ENCODE results near the gene WRAP73. TPM values are rescaled to one million over a fixed set of nuclear protein-coding genes. Genes with fewer than 3 reads are reported as not detected.

Gene WRAP73, protein sequence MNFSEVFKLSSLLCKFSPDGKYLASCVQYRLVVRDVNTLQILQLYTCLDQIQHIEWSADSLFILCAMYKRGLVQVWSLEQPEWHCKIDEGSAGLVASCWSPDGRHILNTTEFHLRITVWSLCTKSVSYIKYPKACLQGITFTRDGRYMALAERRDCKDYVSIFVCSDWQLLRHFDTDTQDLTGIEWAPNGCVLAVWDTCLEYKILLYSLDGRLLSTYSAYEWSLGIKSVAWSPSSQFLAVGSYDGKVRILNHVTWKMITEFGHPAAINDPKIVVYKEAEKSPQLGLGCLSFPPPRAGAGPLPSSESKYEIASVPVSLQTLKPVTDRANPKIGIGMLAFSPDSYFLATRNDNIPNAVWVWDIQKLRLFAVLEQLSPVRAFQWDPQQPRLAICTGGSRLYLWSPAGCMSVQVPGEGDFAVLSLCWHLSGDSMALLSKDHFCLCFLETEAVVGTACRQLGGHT
- 10 to 100 TPM; 19.0 to 21.9 (median 21.9) TPM for polyA plus RNA-seq (ENCODE audit: insufficient read length in 3 of 3)
- long read RNA-seq, donor 1, transcript WRAP73-201 (12 exons, 1,665 nt) = major isoform, 7 of 17 reads
- long read RNA-seq, donor 1, partial matches to known transcripts = 9 of 17 reads
- long read RNA-seq, donor 1, other reads (novel, unspliced or antisense) = 0 of 17 reads
- long read RNA-seq, donor 2, transcript WRAP73-201 (12 exons, 1,665 nt) = major isoform, 13 of 25 reads
- long read RNA-seq, donor 2, partial matches to known transcripts = 11 of 25 reads
- long read RNA-seq, donor 2, other reads (novel, unspliced or antisense) = 0 of 25 reads
- long read RNA-seq, donor 3, transcript WRAP73-201 (12 exons, 1,665 nt) = major isoform, 10 of 22 reads
- long read RNA-seq, donor 3, partial matches to known transcripts = 9 of 22 reads
- long read RNA-seq, donor 3, other reads (novel, unspliced or antisense) = 0 of 22 reads
- long read RNA-seq, donor 4, transcript WRAP73-201 (12 exons, 1,665 nt) = major isoform, 10 of 24 reads
- long read RNA-seq, donor 4, partial matches to known transcripts = 14 of 24 reads
- long read RNA-seq, donor 4, other reads (novel, unspliced or antisense) = 0 of 24 reads
- long read RNA-seq, donor 5, transcript WRAP73-201 (12 exons, 1,665 nt) = major isoform, 6 of 14 reads
- long read RNA-seq, donor 5, partial matches to known transcripts = 6 of 14 reads
- long read RNA-seq, donor 5, other reads (novel, unspliced or antisense) = 0 of 14 reads
- long read RNA-seq, donor 6, partial matches to known transcripts = 6 of 13 reads
- long read RNA-seq, donor 6, other reads (novel, unspliced or antisense) = 0 of 13 reads
- long read RNA-seq, donor 7, transcript WRAP73-201 (12 exons, 1,665 nt) = major isoform, 10 of 30 reads
- long read RNA-seq, donor 7, partial matches to known transcripts = 16 of 30 reads
- long read RNA-seq, donor 7, other reads (novel, unspliced or antisense) = 0 of 30 reads
- long read RNA-seq, donor 8, partial matches to known transcripts = 8 of 11 reads
- long read RNA-seq, donor 8, other reads (novel, unspliced or antisense) = 0 of 11 reads
- long read RNA-seq, donor 9, transcript WRAP73-201 (12 exons, 1,665 nt) = major isoform, 9 of 27 reads
- long read RNA-seq, donor 9, partial matches to known transcripts = 18 of 27 reads
- long read RNA-seq, donor 9, other reads (novel, unspliced or antisense) = 0 of 27 reads
- long read RNA-seq, donor 10, transcript WRAP73-201 (12 exons, 1,665 nt) = major isoform, 6 of 25 reads
- long read RNA-seq, donor 10, partial matches to known transcripts = 19 of 25 reads
- long read RNA-seq, donor 10, other reads (novel, unspliced or antisense) = 0 of 25 reads
- long read RNA-seq, donor 11, partial matches to known transcripts = 0 of 5 reads
- long read RNA-seq, donor 11, other reads (novel, unspliced or antisense) = 0 of 5 reads
- long read RNA-seq, donor 12, transcript WRAP73-201 (12 exons, 1,665 nt) = major isoform, 9 of 23 reads
- long read RNA-seq, donor 12, partial matches to known transcripts = 10 of 23 reads
- long read RNA-seq, donor 12, other reads (novel, unspliced or antisense) = 0 of 23 reads
- long read RNA-seq, donor 13, partial matches to known transcripts = 7 of 12 reads
- long read RNA-seq, donor 13, other reads (novel, unspliced or antisense) = 0 of 12 reads
- long read RNA-seq, donor 14 = 0 reads
- long read RNA-seq, donor 15, transcript WRAP73-201 (12 exons, 1,665 nt) = major isoform, 5 of 124 reads
- long read RNA-seq, donor 15, partial matches to known transcripts = 118 of 124 reads
- long read RNA-seq, donor 15, other reads (novel, unspliced or antisense) = 0 of 124 reads
- long read RNA-seq, donor 16, transcript WRAP73-201 (12 exons, 1,665 nt) = major isoform, 8 of 26 reads
- long read RNA-seq, donor 16, partial matches to known transcripts = 15 of 26 reads
- long read RNA-seq, donor 16, other reads (novel, unspliced or antisense) = 0 of 26 reads

DNA sequence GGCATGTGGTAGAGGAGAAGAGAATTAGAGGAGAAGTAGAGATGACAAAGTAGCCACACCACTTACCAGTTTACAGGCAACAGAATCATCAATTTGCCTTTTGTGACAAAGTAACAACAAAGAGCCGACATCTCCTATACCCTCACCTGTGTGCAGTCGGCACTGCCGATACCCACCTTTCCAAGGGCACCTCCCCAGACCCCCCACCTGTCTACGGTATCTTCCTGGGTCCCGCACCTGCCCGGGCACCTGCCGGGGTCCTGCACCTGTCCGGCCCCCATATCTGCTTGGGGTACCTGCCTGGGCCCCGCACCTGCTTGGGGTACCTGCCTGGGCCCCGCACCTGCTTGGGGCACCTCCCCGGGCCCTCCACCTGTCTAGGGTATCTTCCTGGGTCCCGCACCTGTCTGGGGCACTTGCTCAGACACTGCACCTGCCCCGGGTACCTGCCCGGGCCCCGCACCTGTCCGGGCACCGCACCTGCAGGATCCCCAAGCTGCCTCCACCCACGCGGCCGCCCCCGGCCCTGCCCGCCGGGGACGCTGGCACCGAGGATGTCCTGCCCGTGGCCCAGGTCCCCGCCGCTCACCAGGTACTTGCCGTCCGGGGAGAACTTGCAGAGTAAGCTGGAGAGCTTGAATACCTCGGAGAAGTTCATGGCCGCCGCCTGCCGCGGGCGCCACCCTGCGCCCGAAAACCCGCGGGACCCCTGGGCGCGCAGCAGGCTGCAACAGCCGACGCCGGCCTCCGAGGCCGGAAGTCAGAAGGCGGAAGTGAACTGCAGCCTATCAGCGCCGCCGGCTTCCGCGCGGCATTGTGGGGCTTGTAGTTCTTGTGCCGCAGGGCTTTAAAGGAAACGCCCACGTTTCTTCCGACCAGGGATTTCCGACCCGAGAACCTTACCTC lies at the start of gene WRAP73:
Gene WRAP73 (minus strand): TSS at position 762 of the 906 bp plus-strand sequence. CDS start 104 bp downstream, at position 658.
- peak; percentile 92 for DNase-seq

DNA sequence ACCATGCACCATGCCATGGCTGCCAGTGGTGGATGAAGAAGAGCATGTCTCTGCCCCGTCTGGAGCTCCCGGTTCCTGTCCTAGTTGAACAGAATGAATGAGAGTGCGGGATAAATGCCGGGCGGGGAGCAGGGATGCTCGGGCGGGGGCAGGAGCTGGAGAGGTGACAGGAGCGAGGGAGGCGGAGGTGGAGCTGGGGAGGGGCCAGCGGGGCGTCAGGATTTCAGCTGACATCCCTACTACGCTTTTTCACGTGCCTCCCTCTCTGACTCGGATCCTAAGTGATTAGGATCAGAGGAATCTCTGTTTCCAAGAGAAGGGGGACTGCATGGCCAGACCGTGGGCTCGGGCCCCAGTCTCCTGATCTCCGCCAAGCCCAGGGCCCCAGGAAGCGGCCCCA lies 49.7 kb upstream of the WRAP73 start:
- no peak for DNase-seq

DNA sequence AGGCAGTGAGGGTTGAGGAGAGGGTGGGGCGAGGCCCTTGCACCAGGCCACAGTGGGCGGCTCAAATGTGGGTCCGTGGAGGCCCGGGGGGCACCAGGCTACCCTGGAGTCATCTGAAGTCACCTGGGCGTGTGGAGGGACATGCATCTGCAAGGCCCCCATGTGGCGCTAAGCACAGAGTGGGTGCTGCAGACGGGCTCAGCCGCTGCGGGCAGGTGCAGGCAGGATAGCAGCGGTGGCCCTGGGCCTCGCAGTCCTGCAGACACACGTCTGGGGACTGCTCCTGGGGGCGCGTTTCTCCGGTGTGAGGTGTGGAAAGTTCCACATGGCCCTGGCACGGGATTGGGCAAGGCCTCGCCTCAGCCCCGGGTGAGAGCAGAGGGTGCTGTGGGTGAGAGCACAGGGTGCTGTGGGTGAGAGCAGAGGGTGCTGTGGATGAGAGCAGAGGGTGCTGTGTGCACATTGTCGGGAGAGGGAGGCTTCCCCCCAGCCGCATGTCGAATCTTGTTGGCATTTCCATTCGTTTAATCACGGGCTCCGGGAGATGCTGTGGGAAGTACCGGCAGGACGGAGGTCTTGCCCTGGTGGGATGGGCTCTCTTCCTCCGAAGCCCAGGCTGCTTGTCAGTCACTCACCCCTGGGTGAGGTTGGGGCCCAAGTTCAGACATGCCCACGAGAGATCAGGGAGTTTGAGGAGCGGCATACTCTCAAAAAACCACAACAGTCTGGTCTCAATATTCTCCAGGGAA lies 48.9 kb upstream of the WRAP73 start:
- DNase-seq = no peak

DNA sequence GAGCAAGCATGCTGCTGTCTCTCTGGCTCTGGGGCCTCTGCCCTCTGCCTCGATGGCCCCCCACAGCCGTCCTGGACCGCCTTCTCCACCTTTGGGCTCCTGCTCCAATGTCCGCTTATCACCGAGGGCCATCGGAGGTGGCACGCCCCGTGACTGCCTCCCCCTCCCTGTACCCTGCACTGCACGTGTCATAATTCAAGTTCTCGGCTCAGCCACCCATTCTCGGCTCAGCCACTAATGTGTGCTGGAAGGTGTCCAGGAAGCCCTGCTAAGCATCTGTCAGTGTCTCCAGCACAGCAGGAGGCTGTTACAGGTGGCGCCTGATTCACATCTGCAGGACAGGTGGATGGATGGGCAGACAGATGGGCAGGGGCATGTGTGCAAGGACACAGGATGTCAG lies 47.9 kb upstream of the WRAP73 start:
- DNase-seq = no peak

DNA sequence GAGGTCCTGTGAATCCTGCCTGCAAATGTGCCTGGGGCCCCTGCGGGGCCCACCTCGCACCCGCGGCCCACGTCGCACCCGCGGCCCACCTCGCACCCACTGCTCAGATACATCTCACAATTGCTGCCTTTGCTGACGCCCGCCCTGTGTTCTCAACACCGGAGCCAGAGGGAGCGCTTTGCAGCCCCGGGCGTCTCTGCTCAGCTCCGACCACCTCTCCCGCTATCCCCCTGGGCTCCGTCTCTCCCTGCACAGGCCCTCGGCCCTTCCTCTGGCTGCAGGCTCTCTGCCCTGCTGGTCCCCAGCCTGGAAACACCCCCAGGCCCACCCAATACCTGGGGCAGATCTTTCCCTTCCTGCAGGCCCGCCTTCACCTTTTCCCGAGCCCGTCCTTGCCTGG lies 47.2 kb upstream of the WRAP73 start:
- no peak for DNase-seq

DNA sequence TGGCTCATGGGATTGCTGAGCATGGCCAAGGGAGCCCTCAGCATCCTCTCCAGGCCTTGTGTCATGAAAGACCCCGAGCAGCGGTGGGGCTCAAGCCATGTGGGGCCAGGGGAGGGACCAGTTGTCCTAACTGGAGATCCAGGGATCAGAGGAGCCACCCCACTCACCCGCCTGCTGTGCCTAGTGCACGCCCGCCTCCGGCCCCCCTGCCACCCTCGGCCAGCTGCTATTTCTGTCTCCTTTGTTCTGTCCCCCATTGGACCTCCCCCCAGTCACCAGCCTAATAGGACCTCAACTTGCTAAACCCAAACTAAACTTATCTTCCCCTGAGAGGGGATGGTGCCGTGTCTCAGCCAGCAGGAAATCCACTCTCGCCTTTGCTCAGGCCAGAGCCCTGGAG lies 46.8 kb upstream of the WRAP73 start:
- no peak for DNase-seq

DNA sequence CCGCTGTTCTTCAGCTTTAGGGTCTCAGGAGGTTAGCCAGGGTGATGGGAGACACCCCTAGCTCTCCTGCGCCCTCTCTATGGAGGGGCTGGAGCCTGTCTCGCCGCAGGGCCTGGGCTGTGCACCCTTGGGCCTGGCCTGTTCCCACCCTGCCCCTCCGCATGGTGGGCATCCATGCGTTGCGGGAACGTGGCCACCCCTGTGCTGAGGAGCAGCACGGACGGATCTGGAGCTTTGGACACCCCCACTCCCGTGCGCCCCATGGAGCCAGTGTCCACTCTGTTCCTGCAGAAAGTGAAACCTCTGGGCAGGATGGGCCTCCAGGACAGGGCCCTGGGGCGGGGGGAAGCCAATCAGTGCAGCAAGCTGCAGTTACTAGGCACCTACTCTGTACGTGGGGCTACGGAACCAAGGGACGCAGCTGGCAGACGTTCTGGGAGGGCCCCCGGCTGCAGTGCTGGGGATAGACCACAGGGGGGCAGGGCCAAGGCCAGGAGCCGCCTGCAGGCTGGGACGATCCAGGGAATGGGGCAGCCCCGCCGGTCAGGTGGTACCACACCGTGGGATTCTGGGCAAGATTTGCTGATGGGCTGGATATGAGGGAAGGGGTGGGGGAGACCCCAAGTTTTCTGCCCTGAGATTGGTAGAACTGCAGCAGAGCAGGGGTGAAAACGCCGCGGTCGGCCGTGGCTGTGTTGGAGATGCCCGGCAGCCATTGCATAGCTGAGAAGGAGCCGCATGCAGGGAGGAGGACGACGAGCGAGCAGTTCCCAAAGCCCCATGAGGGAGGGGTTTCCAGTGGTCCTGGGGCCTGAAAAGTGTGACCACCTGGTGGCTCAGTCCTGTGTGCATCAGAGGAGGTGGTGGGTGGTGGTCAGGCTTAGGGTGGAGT lies 45.7 kb upstream of the WRAP73 start:
- no peak for DNase-seq

DNA sequence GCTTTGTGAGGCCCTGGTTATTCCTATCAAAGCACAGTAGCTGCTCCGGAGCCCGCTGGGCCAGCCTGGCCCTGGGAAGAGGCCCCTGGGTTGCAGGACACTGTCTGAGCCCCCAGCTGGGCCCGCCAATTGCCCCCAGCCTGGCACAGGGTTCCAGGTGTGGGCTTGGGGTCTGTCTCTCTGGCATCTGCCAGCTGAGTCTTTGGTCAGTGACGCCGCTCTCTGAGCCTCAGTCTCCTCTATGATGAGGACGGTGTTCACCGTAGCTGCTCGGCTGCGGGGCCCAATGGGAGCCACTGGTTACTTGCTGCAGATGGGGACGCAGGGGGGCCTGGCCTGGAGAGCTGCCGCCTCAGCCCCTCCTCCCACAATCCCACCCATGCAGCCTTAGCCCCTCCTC lies 43.4 kb upstream of the WRAP73 start:
- DNase-seq = no peak

DNA sequence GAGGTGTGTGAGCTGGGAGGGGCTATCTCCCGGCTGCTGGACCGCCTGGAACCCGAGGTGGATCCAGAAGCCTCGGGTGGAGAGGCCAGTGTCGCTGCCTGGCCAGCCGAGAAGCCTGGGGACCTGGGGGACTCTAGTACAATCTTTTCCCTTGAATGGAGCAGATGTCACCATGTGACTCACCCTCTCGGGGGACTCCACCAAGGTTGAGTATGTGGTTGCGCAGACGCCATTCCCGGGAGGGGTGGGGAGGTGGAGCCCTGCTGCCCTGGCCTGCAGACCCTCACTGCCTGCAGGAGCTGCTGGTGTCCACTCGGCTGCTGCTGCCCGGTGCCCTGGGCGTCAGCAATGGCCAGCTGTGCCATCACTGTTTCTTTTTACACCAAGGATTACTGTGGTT lies 42.7 kb upstream of the WRAP73 start:
- DNase-seq = no peak

DNA sequence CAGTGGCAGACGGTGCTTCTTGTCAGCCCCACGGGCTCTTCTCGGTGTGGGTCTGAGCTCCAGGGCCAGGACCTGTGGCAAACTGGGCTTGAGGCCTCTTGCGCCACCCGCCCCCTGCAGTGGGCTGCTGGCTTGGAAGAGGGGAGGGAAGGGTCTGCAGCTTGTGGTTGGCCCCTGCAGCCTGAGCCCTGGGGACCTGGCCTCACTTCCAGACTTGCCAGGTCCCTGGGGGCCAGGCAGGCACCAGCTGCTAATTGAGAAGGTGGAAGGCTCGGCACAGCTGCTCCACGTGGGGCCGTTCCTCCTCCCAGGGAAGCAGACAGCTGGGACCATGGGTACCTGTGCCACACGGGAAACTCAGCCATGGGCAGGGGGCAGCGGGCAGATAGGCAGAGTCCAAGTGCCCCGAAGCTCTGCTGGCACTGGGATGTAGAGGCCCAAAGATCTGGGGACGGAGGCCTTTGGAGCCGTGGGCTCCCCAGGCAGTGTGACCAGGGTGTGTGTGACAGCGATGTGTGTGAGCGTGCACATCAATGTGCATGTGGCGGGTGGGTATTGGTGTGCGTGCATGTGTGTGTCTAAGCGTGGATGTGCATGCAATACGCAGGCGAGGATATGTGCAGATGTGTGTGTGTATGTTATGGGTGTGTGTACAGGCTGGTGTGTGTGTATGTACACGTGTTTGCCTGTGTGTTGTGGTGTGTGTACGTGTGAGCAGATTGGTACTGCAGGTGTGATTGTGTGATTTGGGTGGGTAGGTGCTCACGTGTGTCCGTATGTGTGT lies 41.7 kb upstream of the WRAP73 start:
- no peak for DNase-seq

DNA sequence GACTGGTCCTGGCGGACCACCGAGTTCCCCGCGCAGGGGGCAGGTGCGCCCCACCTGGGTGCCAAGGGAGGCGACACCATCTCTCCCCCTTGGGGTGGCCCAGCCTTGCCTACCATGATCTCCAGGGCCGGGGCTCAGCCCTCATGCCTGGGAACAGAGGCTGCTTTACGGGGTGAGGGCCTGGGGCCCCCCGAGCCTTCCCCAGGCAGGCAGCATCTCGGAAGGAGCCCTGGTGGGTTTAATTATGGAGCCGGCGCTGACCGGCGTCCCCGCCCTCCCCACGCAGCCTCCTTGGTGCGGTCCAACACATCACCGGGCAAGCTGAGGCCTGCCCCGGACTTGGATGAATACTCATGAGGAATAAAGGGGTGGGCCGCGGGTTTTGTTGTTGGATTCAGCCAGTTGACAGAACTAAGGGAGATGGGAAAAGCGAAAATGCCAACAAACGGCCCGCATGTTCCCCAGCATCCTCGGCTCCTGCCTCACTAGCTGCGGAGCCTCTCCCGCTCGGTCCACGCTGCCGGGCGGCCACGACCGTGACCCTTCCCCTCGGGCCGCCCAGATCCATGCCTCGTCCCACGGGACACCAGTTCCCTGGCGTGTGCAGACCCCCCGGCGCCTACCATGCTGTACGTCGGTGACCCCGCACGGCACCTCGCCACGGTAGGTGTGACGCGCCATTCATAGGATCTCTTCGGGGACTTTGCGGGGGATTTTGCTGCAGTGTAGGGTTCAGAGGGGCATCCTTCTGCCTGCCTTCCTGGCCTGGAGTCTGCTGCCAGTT lies 40.6 kb upstream of the WRAP73 start:
- no peak for DNase-seq

DNA sequence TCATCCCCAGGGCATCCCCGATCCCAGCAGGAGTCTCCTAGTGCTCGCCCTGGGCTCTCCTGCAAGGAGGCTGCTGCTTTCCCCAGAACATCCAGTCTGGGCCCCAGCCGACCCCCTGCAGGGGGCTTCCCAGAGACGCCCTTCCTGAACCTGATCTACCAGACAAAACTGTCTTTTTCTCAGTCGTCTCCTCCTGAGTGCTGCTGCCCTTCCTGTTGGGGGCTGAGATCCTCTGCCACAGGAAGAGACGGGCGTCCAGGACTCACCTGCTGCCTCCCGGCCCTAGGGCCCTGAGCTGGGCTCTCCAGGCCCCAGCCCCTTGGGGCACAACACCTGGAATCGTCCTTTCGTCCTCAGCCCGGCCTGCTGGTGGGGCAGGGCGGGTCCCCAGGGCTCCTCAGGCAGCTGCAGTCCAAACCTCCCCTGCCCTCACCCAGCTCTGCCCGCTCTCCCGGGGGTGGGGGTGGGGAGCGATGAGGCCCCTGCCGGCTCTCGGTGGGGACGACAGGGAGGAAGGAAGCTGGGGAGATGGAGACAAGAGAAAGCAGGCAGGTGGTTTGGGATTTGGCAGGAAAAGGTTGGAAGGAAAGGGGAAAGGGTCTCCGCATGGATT lies 39.3 kb upstream of the WRAP73 start:
- no peak for DNase-seq

DNA sequence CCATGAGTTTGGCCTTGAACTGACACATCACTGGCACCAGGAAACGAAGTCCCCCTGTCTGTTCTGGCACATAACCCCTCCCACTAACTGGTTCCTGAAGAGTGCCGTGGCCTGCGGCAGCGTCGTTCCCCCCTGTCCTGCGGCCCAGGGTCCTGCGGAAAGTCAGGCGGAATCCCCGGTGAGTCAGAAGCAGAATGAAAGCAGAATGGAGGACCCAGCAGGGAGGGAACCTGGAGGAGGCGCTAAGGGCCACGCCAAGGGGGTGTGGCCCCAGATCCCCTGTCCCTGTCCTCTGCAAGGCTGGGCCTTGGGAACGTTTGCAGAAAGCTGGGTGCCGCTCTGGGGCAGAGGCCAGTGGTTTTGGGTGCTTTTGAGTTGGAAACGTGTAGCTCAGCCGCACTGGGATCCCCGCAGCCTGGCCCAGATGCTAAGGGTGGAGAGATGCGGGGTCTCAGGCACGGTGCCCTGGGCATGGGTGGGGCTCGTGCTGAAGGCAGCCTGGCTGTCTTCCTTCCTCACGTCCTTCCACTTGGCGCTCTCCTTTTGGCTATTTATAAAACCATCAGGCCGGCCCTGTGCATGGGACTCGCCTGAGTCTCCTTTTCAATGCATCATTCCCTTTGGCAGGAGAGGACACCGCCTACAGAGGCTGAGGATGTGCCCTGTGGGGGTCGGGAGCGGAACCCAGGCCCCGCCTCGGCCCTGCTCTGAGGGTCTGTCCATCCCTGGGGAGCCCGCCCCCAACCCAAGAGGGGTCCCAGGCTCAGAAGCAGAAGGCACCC lies 38.6 kb upstream of the WRAP73 start:
- DNase-seq = no peak

DNA sequence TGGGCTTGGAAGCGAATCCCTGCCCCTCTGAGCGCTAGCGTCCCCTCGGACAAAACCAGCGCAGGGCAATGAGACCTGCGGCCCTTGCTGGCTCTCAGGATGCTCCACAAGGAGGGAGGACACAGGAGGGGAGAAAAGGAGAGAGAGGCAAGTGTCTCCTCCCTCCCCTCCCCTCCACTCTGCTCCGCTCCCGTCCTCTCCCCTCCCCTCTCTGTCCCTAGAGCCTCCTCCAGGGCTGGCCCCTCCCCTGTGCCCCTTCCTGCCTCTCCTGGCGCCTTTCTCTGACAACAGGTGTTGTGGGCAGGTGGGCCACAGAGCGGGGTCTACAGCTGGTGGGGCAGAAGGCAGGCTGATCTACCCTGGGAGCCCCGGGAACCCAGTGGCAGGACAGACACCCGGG lies 37.6 kb upstream of the WRAP73 start:
- no peak for DNase-seq
